Iris pigment epithelial cell (primary cell): ENCODE results near the gene RGS4.
A peak's percentile ranks its signal among the peaks of the same experiment; 100 is the strongest.

ENCODE experiments used
- DNase-seq: peaks from one replicate; pipeline ENCODE4 v3.0.0-alpha.2; 2011; ENCODE audit warnings: low read depth

RGS4 gene

DNA sequence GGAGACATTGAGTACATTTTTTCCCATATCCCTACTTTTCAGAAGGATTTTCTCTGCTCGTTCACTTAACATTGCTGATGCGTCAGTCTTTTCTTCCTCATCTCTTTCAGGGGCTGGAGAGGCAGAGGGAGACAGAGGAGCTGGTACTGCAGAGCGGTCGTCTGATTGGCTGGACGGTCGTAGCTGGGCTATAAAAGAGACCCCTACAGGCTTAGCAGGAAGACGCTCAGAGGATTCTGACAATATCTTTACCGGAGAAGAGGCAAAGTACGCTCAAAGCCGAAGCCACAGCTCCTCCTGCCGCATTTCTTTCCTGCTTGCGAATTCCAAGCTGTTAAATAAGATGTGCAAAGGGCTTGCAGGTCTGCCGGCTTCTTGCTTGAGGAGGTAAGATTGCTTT is at the start of gene RGS4:
RGS4 (plus strand) TSS at position 220 of the 400 bp plus-strand sequence; CDS start at position 344, 124 bp downstream.
- peak; percentile 98 for DNase-seq

GRCh38 chr1:163022129-163022528 is 47.0 kb upstream of the RGS4 start:
- no peak for DNase-seq

DNA sequence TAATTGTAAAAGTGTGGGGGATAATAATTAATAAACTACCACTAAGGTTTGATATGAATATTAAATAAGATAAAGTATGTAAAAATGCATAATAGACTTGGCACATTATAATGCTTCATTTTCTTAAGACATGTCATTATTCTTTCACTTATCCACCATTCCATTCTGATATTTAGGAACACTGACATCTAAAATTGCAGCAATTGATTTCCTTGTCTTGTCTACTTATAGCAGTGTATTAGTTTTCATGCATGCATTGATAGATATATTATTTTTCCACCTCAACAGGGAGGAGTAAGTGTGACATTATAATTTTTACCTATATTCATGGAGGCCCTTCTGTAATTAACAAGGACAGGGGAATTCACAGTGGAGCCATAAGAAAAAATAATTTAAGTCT is 41.6 kb upstream of the RGS4 start:
- no peak for DNase-seq

DNA sequence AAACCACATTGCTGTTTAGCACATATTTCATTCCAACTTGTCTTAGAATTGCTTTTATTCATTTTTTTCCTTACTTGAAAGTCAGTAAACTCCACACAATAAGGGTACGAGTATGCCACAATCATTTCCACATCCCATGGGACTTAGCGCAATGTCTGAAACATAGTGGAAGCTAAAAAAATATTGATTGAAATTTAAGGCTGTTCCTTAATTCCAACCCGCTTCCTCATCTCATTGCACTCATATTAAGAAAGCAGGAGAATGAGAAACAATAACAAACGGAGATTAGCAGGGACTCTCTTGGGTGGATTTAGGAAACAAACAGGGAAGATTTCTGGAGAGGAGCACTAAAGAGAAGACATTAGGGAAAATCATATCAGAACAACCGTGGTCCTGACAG is 39.3 kb upstream of the RGS4 start:
- peak; percentile 17 for DNase-seq

DNA sequence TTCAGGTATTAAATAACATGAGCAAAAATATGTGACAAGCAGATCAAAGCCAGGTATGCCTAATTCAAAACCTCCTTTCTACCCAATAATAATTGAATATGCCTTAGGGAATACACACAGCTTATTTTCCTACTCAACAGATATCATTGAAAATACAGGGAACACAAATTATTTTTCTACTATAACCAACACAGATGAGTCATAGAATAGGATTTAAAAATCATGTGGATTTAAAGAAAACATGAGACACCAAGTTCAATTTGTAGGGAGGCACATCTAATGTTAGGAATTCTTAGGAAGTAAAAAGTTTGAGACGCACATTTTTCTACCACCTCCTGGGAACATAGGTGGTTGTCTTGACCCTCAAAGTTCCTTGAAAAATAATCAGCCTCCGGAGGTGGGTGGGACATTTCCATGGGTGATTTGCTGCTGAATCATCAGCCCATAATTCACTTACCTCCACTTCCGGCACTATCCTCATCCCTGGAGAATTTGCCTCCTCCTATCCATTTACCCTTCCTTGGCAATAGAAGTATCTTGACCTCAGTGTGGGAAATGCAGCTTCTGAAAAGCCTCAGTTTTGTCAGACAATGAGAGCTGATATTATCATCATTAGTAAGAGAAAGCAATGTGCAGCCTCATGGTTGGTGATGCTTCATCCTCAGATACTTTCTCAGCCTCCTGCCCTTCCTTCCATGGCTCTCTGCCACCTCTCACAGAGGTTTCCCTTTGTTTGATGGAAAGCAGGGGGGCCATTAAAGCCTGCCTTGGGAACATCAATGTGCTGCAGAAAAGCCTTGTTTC is 33.5 kb upstream of the RGS4 start:
- peak; percentile 94 for DNase-seq

- peak; percentile 16 for DNase-seq
Measured at GRCh38 chr1:163036671-163037070, 32.5 kb upstream of the RGS4 start.

- no peak for DNase-seq
Measured at GRCh38 chr1:163038928-163039706, 30.0 kb upstream of the RGS4 start.

- no peak for DNase-seq
Measured at GRCh38 chr1:163039707-163040093, 29.5 kb upstream of the RGS4 start.

DNA sequence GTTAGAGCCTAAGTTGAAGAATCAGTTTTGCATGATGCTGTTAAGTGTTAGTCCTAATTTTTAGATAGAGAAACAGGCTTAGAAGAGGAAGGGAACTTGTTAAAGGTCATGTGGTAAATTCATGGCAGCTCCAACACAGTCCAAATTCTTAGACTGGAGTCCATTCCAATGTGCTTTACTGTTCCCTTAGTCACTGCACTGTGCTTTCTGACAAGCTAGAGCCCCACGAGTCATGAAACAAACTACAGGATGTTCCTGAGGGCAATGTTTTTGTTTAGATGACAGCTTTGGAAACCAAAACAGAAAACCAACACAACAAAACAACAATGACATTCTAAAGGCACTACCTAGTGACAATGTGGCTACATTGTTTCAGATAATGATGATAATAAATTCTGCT is 23.1 kb upstream of the RGS4 start:
- peak; percentile 80 for DNase-seq

GRCh38 chr1:163047951-163048659 is 21.1 kb upstream of the RGS4 start:
- no peak for DNase-seq

- no peak for DNase-seq
Measured at GRCh38 chr1:163048869-163049268, 20.3 kb upstream of the RGS4 start.

- DNase-seq: no peak
Measured at GRCh38 chr1:163049296-163049695, 19.9 kb upstream of the RGS4 start.

- no peak for DNase-seq
Measured at GRCh38 chr1:163050496-163050895, 18.7 kb upstream of the RGS4 start.

GRCh38 chr1:163054181-163054591 is 15.0 kb upstream of the RGS4 start:
- DNase-seq: peak; percentile 19

- DNase-seq: peak; percentile 71
Measured at GRCh38 chr1:163055005-163055404, 14.2 kb upstream of the RGS4 start.

- no peak for DNase-seq
Measured at GRCh38 chr1:163055531-163055930, 13.6 kb upstream of the RGS4 start.

- peak; percentile 74 for DNase-seq
Measured at GRCh38 chr1:163056831-163057230, 12.3 kb upstream of the RGS4 start.

DNA sequence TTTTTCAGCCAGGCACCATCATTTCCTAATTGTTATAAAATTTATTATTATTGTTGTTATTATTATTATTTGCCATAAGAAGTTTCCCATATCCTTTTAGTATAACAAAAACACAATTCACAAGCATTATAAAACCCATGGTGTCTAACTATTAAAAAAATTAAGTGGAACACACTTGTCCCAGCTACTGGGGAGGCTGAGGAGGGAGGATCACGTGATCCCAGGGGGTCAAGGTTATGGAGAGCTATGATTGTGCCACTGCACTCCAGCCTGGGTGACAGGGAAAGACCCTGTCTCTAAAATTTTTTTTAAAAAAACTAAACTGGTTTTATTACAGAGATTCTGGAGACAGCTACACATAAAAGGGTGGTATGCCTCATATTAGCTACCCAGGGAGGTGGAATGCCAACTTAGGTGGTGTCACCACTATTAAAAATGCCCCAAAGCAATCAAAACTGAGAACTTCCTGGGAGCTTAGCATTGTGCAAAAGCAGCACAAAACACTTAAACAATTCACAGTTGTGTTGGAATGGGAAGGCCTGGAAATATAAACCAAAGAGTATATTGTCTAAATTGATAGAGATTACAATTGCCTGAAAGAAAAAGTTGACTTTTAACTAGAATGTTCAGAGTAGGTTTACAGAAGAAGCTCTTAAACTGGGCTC is 8.7 kb upstream of the RGS4 start:
- no peak for DNase-seq

- DNase-seq: no peak
Measured at GRCh38 chr1:163063143-163063542, 6.0 kb upstream of the RGS4 start.

GRCh38 chr1:163063610-163064009 is 5.6 kb upstream of the RGS4 start:
- no peak for DNase-seq

GRCh38 chr1:163066168-163066567 is 3.0 kb upstream of the RGS4 start:
- no peak for DNase-seq

DNA sequence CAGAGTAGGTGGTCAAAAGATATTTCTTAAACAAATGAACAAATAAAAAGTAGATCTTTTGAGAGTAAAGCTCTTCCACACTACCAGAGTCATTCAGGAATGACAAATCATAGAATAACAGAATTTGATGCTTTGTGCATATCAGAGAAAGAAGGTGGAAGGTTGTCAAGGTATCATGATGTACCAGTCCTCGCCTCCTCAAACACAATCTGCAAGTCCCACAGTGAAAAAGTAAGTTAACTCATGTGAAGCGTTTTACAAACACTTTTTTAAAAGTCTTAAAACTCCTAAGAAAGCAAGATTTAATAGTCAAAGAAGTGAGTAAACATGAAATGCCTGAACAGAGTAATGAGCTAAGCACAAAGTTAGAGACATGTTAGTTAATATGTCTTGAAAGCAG is 2.5 kb upstream of the RGS4 start:
- DNase-seq: no peak
